Peyer's patch (tissue), 4 donors: Measurements from ENCODE around the gene PPA1. TPM values are rescaled to one million over a fixed set of nuclear protein-coding genes. Genes with fewer than 3 reads are reported as not detected.
A peak's percentile ranks its signal among the peaks of the same experiment; 100 is the strongest.

ENCODE experiments used
- DNase-seq, 3 donors: peaks; one replicate each; pipeline ENCODE4 v3.0.0-alpha.2; 2017 to 2019
- H3K27ac ChIP-seq, 4 donors: fragments of 200-600 bp; sonication (generic); one replicate each; pipeline ENCODE4 v1.5.1; 2016 to 2019
- H3K27me3 ChIP-seq, 2 donors: fragments of 200-600 bp; sonication (generic); one replicate each; pipeline ENCODE4 v1.5.1; 2019
- H3K36me3 ChIP-seq, 3 donors: fragments of 200-600 bp; sonication (generic); one replicate each; pipeline ENCODE4 v1.5.1; 2016 to 2019
- H3K4me1 ChIP-seq, 4 donors: fragments of 200-600 bp; sonication (generic); one replicate each; pipeline ENCODE4 v1.5.1; 2016 to 2019
- H3K4me3 ChIP-seq, 4 donors: fragments of 200-600 bp; sonication (generic); 1 replicate in 3 of 4; 2 replicates in 1 of 4; pipeline ENCODE4 v1.5.1; 2016 to 2019; ENCODE audit warnings: mild to moderate bottlenecking in 1 of 4
- H3K9me3 ChIP-seq, 4 donors: fragments of 200-600 bp; sonication (generic); one replicate each; pipeline ENCODE4 v1.5.1; 2016 to 2019; ENCODE audit warnings: mild to moderate bottlenecking in 1 of 4
- CTCF ChIP-seq, 6 experiments: fragments of 450-650 bp in 4 of 6; fragments of 200-600 bp in 2 of 6; sonication (generic) in 1 of 6; IDR thresholded peaks; one replicate each; pipeline ENCODE4 v1.5.1; 2017 to 2019; ENCODE audit warnings: antibody characterized with exemption in 6 of 6, mild to moderate bottlenecking in 3 of 6, moderate library complexity in 1 of 6
- POLR2A ChIP-seq, 2 donors: fragments of 450-650 bp; IDR thresholded peaks; one replicate each; pipeline ENCODE4 v1.5.1; 2017; ENCODE audit warnings: antibody characterized with exemption in 2 of 2, mild to moderate bottlenecking in 2 of 2, moderate library complexity in 2 of 2
- total RNA-seq, 4 donors: library from RNA; depleted of rRNA; stranded (reverse); fragments of >200 nt; gene quantifications; one replicate each; pipeline ENCODE4 v1.1.0, GENCODE V29; 2016

PPA1 gene
- total RNA-seq, result 100 to 1,000 TPM in 3 of 4 donors, 10 to 100 TPM in 1; 67.7 to 199 (median 110) TPM

- H3K27me3 ChIP-seq, result no peaks in the 10 kb centered on the region
- peaks cover 0 to 30% (median 0%) of the 10 kb centered on the region in 4 donors for H3K4me1 ChIP-seq
- TF ChIP-seq CTCF (IDR thresholded peaks at IDR 0.05) (peak in 5 of 6 experiments; percentile 7 to 62 (median 55)), POLR2A (IDR thresholded peaks at IDR 0.05) (peak; percentile 93 to 98)
- H3K36me3 ChIP-seq, result no peaks in the 10 kb centered on the region
- no peaks in the 10 kb centered on the region for H3K9me3 ChIP-seq
- DNase-seq, result peak; percentile 98 to 99 (median 99)
- H3K4me3 ChIP-seq, result peak within 1 kb of the TSS; percentile 71 to 89 (median 82)
- peak within 1 kb of the TSS; percentile 80 to 95 (median 88) for H3K27ac ChIP-seq
These were observed at the start of gene PPA1 for GRCh38 chr10:70233109-70233938. Gene PPA1, minus strand, starts transcription at chr10:70233429. Its CDS starts 102 bp downstream, at chr10:70233327.

DNA sequence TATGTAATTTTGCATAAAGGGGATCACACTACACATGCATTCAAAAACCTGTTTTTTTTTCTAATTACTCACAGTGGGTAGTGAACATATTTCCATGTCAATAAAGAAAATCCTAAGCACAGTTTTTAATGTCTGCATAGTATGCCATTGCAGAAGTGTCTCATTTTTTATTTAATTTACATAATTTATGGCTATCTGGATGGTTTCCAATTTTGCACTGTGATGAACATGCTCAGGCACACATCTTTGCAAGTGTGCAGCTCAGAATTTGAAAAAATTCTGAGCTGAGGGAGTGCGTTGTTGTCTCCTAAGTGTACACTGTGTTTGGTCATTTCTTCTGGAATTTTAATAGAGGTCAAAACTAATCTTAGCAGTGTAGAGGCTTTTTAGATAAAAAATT lies 48.4 kb upstream of the PPA1 start:
- Histone ChIP-seq H3K27ac (no peak overlapping the region), H3K36me3 (no peaks in the 10 kb centered on the region), H3K27me3 (peaks cover 0 to 15% of the 10 kb centered on the region in 2 donors), H3K4me3 (no peak overlapping the region), H3K4me1 (peaks cover 0 to 6% (median 0%) of the 10 kb centered on the region in 4 donors), H3K9me3 (no peaks in the 10 kb centered on the region)
- TF ChIP-seq CTCF (IDR thresholded peaks at IDR 0.05), result no peak
- no peak for TF ChIP-seq POLR2A (IDR thresholded peaks at IDR 0.05)
- DNase-seq, result no peak

DNA sequence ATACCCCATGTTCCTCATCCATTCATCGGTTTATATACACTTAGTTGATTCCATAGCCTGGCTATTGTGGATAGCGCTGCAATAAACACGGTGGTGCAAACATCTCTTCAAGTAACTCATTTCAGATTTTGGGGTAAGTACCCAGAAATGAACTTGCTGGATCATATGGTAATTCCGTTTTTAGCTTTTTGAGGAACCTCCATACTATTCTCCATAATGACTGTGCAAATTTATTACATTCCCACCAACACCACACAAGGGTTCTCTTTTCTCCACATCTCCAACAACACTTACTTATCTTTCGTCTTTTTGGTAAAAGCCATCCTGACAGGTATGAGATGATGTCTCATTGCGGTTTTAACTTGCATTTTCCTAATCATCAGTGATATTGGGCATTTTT lies 46.9 kb upstream of the PPA1 start:
- TF ChIP-seq CTCF (IDR thresholded peaks at IDR 0.05) (no peak), POLR2A (IDR thresholded peaks at IDR 0.05) (no peak)
- no peak for DNase-seq
- H3K27me3 ChIP-seq, result peaks cover 0 to 15% of the 10 kb centered on the region in 2 donors
- H3K4me1 ChIP-seq, result peaks cover 0 to 6% (median 0%) of the 10 kb centered on the region in 4 donors
- H3K27ac ChIP-seq, result no peak overlapping the region
- no peaks in the 10 kb centered on the region for H3K9me3 ChIP-seq
- no peak overlapping the region for H3K4me3 ChIP-seq
- H3K36me3 ChIP-seq, result no peaks in the 10 kb centered on the region

GRCh38 chr10:70277396-70278030 lies 44.3 kb upstream of the PPA1 start:
- Histone ChIP-seq H3K4me1 (no peaks in the 10 kb centered on the region), H3K36me3 (no peaks in the 10 kb centered on the region), H3K27me3 (no peaks in the 10 kb centered on the region), H3K9me3 (no peaks in the 10 kb centered on the region), H3K4me3 (no peak overlapping the region), H3K27ac (no peak overlapping the region)
- DNase-seq, result no peak
- TF ChIP-seq CTCF (IDR thresholded peaks at IDR 0.05), result no peak
- no peak for TF ChIP-seq POLR2A (IDR thresholded peaks at IDR 0.05)

- DNase-seq, result no peak
- TF ChIP-seq POLR2A (IDR thresholded peaks at IDR 0.05), result no peak
- no peak for TF ChIP-seq CTCF (IDR thresholded peaks at IDR 0.05)
- Histone ChIP-seq H3K27me3 (no peaks in the 10 kb centered on the region), H3K4me3 (no peak overlapping the region), H3K9me3 (no peaks in the 10 kb centered on the region), H3K4me1 (no peaks in the 10 kb centered on the region), H3K36me3 (no peaks in the 10 kb centered on the region), H3K27ac (peak overlapping the region in 1 of 4 donors; percentile 25)
These were observed 41.4 kb upstream of the PPA1 start for GRCh38 chr10:70274643-70275042.
